G401.6 (cell line): ENCODE data around the gene CD83.
"Not testable (repeated sequence)": the region's sequence is repeated elsewhere in the genome, so short reads cannot be mapped to it uniquely, and the experiment has no call there.

Experiments
- FAIRE-seq: peaks from 2 replicates; lab custom pipeline; 2012; peaks lifted over from hg19 to GRCh38; lab: Jason Lieb, UNC

Gene CD83, protein sequence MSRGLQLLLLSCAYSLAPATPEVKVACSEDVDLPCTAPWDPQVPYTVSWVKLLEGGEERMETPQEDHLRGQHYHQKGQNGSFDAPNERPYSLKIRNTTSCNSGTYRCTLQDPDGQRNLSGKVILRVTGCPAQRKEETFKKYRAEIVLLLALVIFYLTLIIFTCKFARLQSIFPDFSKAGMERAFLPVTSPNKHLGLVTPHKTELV

DNA sequence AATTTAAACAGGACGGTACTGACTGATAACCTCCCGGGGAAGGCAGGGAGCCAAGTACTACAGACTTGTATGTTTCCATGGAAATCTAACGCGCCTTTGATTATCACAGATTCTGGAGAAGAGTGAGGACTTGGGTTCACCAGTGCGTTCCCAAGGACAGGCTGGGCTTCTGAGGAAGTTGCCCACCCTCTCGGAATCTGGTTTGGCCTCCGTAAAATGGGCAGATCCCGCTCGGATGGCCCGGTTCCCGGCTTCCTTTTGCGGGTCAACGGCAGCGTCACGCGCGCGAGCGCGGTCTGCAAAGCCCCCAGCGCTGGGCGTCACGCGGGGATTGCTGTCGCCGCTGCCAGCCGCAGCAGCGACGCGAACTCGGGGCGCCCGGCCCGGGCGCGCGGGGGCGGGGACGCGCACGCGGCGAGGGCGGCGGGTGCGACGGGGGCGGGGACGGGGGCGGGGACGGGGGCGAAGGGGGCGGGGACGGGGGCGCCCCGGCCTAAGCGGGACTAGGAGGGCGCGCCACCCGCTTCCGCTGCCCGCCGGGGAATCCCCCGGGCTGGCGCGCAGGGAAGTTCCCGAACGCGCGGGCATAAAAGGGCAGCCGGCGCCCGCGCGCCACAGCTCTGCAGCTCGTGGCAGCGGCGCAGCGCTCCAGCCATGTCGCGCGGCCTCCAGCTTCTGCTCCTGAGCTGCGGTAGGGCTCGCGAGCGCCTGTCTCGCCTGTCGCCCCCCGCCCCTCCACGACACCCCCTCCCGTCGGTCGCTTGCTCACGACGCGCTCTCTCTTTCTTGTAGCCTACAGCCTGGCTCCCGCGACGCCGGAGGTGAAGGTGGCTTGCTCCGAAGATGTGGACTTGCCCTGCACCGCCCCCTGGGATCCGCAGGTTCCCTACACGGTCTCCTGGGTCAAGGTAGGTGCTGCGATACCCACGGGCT, at the start of gene CD83:
Gene CD83 (plus strand): TSS at position 615 of the 933 bp plus-strand sequence. CDS start 40 bp downstream, at position 655.
- no peak for FAIRE-seq

DNA sequence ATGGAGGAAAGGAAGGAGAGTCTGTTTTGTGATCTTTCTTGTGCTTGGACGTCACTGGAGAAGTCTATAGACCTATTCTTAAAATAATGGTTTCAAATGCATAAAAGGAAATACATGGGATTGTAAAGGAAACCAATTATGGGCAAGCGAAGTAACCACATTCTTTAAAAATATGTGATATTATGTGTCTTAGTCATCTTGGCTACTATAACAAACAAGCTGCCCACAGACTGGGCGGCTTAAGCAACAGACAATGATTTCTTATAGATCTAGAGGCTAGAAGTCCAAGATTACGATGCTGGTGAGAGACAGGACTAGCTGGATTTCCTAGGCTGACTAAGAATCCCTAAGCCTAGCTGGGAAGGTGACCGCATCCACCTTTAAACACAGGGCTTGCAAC, 49.4 kb upstream of the CD83 start:
- no peak for FAIRE-seq

DNA sequence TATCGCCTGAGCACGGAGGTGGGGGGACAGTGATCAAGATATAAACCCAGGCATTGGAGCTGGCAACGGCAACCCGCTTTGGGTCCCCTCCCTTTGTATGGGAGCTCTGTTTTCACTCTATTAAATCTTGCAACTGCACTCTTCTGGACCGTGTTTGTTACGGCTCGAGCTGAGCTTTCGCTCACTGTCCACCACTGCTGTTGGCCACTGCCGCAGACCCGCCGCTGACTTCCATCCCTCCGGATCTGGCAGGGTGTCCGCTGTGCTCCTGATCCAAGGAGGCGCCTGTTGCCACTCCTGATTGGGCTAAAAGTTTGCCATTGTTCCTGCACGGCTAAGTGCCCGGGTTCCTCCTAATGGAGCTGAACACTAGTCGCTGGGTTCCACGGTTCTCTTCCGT, 48.9 kb upstream of the CD83 start:
- no peak for FAIRE-seq

DNA sequence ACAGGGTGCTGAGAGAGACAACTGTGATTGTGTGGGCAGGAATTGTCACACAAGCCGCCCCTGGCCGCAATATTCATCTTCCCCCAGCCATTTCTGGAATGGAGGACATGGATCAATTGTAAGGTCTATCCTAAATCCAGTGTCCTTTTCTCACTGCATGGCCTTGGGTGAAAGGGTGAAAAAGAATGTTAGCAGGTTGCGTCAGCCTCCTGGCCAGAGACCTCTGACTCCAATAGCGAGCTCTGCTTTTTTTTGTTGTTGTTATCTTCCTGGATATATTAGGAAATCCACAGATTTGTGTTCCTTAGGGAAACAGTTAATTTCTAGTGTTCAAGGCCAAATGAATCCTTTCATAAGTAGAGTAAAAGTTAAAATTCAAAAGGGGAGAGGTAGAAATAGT, 47.1 kb upstream of the CD83 start:
- FAIRE-seq: no peak

DNA sequence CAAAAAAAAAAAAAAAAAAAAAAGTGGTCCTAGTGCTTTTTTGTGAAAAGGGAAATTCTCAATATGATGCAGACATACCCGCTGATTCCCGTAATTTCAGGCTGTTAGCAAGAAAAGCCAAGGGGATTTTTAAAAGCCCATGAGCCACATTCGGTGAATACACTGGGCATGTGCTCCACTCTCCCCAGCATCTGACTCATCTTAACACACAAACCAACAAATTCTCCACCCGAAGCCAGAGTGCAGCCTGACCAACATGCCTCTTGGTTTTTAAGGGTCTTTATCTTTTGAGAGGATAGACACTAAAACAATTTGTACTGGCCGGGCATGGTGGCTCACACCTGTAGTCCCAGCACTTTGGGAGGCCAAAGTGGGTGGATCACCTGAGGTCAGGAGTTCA, 45.5 kb upstream of the CD83 start:
- no peak for FAIRE-seq

DNA sequence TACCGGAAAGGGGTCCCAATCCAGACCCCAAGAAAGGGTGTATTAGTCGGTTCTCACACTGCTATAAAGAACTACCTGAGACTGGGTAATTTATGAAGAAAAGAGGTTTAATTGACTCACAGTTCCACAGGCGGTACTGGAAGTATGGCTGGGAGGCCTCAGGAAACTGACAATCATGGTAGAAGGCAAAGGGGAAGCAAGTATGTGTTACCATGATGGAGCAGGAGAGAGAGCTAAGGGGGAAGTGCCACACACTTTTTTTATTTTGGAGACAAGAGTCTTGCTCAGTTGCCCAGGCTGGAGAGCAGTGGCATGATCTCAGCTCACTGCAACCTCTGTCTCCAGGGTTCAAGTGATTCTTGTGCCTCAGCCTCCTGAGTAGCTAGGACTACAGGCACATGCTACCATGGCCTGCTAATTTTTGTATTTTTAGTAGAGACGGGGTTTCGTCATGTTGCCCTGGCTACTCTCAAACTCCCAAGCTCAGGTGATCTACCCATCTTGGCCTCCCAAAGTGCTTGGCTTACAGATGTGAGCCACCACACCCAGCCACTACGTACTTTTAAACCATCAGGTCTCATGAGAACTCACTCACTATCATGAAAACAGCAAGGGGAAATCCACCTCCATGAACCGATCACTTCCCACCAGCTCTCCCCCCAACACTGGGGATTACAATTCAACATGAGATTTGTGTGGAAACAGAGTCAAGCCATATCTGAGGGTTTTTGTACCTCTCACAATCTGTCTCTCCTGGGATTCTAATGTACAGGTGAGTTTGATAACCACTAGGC, 43.8 kb upstream of the CD83 start:
- FAIRE-seq: not testable (repeated sequence)

DNA sequence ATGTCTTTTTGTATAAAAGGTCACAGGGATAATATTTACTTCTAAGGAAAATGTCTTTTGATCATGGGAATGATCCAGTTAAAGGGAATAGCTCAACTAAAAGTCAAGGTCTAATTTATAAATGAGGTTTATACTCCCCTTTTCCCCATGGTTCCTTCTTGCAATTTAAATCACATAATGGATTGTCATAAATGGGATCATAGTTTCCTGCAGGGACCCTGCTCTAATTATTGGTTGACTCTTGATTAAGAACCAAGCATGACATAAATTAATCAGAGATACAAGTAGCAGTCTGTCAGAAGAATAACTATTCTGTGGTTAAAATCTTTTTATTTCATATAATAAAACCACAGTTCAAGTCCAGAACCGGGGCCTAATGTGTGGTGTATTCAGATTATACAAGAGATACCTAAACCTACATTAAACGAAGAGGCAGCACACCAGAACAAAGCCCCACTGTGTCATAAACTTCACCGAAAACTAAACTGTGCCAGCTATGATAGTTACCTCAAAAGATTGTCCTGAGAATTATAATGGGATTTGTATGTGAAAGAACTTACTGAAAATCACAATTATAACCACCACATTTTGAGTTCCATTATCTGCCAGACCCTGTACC, 43.0 kb upstream of the CD83 start:
- FAIRE-seq: no peak

DNA sequence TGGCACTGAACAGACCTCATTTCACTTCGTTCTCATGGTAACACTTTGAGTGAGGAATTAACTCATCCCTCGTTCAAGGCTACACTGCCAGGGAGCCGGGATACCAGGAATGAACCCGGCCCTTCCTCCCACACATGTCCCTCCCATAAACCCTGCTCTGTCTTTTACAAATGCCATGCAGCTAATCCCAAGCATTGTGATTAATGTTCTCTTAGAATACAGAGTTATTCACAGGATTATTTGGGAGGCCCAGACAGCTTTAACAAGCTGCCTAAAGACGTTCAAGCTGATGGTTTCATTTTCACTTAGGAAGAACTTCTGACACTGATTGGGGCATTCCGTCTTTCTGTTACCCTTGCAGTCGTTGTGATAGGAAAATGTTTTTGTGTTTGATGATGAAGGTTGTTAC, 42.5 kb upstream of the CD83 start:
- no peak for FAIRE-seq

DNA sequence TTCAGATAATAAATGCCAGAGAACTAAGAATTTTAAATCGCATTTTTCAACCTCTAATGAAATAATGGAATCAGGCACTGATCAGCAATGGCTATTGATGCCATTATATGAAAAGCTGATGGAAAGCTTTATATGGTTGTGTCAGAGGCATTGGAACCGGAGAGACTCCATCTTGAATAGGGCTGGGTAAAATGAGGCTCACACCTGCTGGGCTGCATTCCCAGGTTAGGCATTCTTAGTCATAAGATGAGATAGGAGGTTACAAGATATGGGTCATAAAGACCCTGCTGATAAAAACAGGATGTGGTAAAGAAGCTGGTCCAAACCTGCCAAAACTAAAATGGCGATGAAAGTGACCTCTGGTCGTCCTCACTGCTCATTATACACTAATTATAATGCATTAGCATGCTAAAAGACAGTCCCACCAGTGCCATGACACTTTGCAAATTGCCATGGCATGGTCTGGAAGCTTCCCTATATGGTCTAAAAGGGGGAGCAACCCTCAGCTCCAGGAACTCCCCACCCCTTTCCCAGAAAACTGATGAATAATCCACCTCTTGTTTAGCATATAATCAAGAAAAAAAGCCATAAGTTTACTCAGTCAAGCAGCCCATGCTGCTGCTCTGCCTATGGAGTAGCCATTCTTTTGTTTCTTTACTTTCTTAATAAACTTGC, 40.2 kb upstream of the CD83 start:
- FAIRE-seq: no peak

DNA sequence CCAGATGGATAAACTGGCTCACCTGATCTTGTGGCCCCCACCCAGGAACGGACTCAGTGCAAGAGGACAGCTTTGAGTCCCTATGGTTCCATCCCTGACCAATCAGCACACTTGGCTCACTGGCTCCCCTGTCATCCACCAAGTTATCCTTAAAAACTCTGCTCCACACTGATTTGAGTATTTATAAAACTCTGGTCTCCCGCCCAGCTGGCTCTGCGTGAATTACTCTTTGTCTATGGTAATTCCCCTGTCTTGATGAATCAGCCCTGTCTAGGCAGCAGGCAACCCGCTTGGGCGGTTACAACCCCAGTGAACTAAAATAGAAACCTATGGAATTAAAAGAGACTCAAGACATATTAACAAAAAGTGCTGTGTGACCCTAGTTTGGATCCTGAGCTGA, 38.1 kb upstream of the CD83 start:
- FAIRE-seq: no peak

DNA sequence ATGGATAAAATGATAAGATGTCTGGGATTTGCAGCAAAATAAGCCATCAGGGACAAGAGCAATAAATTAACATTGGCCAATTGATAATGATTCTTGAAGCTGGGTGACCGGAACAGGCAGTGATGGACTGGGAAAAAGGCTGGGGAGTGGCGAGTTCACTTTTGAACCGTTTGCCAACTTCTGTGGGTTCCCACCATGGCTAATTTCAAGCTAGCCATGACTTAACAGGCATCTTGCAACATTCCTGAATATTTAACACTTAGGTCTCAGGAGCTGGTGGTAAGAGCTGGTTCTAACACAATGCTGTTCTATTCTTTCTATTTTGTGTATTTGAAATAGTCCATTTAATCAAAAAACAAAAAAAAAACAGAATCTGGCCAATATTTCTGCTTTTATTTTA, 37.6 kb upstream of the CD83 start:
- no peak for FAIRE-seq

DNA sequence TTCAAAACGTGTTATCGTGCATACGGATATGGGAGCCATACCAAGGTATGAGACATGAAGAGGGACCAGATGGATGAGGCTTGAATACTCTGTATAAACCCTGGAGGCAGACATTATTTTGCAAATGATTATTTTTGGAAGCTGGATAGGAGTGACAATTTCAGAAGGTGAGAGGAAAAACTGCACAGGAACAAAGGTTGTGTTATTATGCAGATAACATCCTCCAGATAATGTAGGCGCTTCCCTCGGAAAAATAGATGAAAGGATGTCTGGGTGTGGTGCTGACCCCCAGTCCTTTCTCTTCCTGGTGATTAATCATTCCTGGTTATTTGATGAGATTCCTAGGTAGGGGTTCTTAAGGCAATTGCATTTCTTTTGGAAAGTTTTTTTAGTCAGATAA, 36.4 kb upstream of the CD83 start:
- no peak for FAIRE-seq

DNA sequence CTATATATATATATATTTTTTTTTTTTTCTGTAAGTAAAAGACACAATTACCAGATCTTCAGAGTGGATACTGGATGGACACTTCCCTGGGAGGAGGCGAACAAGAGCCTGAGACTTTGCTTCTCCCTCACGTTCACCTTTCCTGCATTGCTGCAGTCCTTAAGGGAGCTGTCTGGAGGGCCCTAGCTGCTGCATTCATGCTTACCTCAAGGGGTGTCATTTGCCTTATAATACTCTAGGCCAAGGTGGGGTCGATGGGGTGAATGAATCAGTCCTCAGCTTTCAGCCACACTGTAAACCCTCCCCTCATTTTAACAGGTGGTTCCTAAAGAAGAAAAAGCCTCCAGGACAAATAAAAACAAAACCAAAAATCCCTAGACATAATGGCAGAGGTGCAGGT, 34.8 kb upstream of the CD83 start:
- no peak for FAIRE-seq

DNA sequence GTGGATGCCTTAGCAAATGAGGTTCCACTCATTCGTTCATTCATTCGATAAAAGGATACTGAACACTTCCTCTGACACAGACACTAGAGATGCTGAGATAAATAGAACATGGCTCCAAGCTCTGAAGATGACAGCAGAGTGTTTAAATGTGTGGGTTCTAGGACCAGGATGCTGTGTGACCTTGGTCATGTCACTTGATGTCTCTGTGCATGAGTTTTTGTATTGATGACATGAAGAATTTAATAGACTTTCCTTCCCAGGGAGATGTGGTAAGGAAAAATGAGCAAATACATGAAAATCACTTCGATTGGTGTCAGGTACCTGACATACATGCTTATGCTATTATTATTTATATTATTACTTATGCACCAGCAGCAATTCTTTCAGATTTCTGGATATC, 34.3 kb upstream of the CD83 start:
- no peak for FAIRE-seq

DNA sequence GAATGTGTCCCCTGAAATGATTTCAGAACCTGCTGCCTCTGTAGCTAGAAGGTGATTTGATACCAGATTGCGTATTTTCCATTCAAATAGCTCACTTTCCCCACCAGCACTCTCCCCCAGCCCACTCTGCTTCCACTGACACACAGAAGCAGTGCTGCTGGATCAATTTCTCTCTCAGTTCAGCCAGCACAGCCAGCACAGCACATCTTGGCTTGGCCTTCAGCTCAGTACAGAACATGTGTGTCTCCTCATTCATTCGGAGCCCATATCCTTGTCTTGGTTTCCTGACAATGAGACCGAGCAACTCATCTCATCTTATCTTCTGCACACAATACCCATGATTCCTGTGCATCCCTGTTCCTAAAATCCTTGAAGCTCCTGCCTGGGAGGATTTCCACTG, 33.8 kb upstream of the CD83 start:
- FAIRE-seq: no peak

DNA sequence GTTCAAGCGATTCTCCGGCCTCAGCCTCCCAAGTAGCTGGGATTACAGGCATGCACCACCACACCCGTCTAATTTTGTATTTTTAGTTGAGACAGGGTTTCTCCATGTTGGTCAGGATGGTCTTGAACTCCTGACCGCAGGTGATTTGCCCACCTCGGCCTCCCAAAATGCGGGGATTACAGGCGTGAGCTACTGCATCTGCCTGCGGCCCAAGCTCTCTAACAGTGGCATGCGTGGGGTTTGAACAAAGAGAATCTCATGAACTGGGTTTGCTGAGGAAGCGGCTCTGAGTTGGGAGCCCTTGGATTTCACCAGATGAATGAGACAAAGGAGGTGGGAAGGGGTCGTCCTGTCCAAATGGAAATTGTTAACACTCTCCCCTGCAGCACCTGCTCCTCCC, 33.2 kb upstream of the CD83 start:
- no peak for FAIRE-seq

DNA sequence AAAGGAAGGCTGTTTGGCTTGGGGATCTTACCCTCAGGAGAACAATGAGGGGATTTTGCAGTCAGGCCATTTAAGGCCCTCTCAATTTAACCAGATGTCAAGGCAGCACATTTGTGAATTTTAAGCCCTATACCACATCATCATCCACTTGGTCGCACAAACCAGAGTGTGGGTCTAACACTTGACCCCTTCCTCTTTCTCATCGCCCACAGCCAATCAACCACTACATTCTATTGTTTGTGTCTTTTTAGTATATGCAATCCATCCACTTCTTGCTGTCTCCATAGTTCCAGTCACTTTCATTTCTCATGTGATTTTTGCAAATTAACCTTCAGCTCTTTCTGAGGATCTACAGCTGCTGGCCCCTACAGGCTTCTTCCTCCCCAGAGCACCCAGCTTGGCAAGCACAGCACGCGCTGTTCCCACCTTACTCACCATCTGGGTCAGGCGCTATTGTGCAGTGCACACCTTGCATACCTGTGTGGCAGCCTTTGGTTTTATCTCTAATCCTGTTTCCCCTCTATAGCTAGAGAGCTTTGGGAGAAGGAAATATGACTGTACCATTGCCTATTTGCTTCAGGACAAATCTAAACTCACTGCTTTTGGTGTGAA, 32.3 kb upstream of the CD83 start:
- no peak for FAIRE-seq

DNA sequence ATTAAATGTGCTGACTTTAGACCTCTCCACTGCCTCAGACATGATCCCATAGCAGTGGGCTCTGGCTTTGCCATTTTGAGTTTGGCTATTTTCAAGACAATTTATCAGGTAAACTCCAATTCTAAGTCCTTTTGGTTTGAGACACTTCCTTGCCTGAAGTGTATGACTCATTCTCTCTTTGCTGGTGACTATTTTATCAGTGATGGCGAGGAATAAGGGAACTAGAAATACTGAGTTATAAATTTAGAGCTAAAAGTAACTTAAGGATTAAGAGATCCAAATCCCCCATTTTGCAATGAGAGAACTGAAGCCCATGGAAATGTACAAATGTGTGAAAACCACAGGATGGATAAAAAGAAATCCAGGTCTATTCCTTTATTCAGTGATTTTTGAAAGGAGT, 30.9 kb upstream of the CD83 start:
- FAIRE-seq: no peak

DNA sequence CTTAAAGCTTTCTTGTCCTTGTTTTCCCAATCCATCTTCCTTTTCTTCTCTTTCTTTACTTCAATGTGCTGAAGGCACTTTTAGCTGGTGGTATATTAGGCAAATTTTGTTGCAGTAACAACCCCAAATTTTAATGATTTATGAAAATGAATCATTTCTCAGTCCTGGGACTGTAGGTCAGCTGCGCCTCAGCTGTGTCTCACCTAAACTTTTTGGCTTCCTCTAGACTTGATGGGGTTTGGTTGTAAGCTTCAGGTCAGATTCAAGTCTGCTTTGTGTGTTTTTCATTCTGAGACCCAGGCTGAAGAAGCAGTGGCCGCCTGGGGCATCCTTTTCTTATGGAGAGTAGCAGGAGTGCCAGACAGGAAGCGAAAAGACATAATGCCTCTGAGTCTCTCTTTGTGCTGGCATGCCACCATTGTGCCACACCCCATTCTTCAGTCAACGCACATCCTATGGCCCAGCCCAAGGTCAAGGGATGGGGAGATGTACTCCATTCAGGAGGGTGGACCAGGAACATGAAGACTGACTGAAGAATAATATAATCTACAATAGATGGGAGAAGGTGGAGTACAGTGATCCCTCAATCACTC, 28.9 kb upstream of the CD83 start:
- no peak for FAIRE-seq

DNA sequence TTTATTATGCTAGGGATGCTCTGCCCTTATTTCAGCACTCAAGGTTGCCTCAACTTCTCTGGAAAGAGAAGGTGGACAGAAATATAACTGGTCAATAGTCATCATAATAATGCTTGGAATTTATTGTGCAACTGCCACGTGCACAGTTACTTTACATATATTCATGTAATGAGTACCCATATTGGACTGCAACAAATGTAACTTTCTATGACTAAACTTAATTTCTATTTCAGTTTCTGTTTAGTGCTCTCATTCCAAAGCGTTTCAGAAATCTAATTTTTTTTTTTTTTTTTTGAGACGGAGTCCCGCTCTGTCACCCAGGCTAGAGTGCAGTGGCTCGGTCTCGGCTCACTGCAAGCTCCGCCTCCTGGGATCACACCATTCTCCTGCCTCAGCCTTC, 28.3 kb upstream of the CD83 start:
- FAIRE-seq: no peak

DNA sequence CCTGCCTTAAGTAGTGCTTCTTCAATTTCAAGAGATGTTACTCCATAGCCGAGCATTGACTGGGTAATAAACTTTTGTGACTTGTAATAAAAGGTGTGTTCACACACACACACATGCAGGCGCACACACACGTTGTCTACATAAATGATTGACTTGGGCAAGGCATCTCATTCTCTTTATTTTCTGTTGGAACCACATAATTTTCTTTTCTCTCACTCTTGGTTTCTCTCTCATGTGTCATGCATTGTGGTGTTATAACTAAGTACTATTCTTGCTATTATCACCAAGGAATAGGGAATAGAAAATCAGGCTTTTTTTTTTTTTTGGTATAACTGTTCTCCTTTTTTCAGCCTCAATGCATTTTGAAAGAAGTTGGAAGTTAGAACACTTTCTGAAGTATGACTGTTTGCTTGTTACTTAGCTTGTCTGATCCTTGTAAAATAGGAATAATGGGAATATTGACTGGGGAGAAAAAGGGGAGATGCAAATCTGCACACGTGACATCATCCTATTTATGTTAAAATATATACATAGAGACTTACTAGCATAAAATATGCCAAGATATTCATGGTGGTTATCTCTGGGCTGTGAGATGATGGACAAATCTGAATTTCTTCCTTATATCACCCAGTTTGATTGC, 26.1 kb upstream of the CD83 start:
- no peak for FAIRE-seq
